ENCODE results near the gene ABCB9.
"Not testable (repeated sequence)": the region's sequence is repeated elsewhere in the genome, so short reads cannot be mapped to it uniquely, and the experiment has no call there.

ABCB9 gene

GRCh38 chr12:122917507-122918121 is 48.6 kb downstream of the ABCB9 start:
- no peak for TF ChIP-seq CTCF (IDR thresholded peaks at IDR 0.05)
- no peak for DNase-seq (ENCODE audit: low spot score)
- peak overlapping the region; percentile 13 for H3K4me3 ChIP-seq
- peak overlapping the region; percentile 44 to 76 for H3K27ac ChIP-seq

DNA sequence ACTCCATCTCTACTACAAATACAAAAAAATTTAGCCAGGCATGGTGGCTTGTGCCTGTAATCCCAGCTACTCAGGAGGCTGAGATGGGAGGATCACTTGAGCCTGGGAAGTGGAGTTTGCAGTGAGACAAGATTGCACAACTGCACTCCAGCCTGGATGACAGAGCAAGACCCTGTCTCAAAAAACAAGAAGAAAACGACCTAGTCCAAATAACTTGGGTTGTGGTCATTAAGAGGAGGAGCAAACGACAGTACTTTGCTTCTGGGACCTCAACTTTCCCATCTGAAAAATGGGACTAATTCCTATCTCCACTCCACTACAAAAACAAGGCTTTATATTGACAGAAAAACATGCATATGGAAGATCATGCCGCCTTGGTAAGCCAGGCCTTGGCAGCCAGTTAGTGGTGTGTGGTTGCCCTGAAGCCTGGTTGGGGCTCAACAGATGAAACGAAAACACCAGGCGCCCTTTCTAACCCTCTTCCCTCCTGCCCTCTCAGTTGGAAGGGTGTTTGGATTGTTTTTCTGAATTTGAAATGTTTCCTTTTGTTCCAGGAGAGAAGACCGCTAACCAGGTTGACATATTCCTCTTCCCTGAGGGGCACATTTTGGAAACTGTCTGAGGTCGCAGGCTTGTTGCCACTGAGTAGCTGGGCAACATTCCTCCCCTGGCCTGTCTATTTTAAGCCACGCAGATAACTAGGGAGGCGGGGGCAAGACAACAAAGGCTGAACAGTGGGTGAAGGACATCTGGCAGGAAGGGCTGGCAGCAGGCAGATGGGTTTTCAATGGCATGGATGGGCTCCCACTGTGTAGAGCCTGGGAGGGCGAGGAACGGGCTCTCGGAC is 56.6 kb downstream of the ABCB9 start:
- DNase-seq (ENCODE audit: low spot score), result no peak
- Histone ChIP-seq H3K4me3 (no peak overlapping the region), H3K27ac (no peak overlapping the region)
- no peak for TF ChIP-seq CTCF (IDR thresholded peaks at IDR 0.05)

DNA sequence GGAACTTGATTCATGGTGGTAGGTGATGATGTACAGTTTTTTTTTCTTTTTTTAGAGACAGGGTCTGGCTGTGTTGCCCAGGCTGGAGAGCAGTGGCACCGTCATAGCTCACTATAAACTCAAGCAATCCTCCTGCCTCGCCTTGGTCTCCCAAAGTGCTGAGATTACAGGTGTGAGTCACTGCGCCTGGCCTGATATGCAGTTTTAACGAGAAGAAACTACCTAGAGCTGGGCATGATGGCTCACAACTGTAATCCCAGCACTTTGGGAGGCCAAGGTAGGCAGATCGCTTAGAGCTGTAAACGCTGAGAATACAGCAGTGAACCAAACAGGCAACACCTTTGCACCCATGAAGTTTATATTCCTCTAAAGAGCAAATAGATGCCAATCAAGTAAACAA is 57.3 kb downstream of the ABCB9 start:
- no peak for DNase-seq (ENCODE audit: low spot score)
- TF ChIP-seq CTCF (IDR thresholded peaks at IDR 0.05), result no peak
- Histone ChIP-seq H3K27ac (no peak overlapping the region), H3K4me3 (no peak overlapping the region)

DNA sequence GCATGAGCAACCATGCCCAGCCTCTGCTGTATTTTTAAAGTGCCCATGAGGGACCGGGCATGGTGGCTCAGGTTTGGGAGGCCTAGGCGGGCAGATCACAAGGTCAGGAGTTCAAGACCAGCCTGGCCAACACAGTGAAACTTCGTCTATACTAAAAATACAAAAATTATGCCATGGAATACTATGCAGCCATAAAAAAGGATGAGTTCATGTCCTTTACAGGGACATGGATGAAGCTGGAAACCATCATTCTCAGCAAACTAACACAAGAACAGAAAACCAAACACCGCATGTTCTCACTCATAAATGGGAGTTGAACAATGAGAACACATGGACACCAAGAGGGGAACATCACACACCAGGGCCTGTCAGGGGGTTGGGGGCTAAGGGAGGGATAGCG is 61.0 kb downstream of the ABCB9 start:
- not testable (repeated sequence) for H3K4me3 ChIP-seq; DNase-seq (ENCODE audit: low spot score); H3K27ac ChIP-seq

DNA sequence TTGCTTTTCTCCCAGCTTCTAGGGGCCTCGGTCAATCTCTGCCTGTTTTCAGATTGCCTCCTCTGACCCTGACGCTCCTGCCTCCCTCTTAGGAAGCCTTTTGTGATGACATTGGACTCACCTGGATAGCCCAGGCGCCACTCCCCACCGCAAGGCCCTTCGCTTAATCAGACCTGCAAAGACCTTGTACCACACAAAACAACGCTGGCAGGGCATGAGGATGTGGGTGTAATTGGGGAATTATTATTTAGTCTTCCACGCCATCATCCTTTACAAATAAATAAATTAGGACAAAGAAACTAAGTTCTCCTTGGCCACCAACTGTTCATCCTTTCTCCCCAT is 62.6 kb downstream of the ABCB9 start:
- no peak overlapping the region for H3K27ac ChIP-seq
- DNase-seq (ENCODE audit: low spot score), result no peak
- H3K4me3 ChIP-seq, result no peak overlapping the region
- no peak for TF ChIP-seq CTCF (IDR thresholded peaks at IDR 0.05)

DNA sequence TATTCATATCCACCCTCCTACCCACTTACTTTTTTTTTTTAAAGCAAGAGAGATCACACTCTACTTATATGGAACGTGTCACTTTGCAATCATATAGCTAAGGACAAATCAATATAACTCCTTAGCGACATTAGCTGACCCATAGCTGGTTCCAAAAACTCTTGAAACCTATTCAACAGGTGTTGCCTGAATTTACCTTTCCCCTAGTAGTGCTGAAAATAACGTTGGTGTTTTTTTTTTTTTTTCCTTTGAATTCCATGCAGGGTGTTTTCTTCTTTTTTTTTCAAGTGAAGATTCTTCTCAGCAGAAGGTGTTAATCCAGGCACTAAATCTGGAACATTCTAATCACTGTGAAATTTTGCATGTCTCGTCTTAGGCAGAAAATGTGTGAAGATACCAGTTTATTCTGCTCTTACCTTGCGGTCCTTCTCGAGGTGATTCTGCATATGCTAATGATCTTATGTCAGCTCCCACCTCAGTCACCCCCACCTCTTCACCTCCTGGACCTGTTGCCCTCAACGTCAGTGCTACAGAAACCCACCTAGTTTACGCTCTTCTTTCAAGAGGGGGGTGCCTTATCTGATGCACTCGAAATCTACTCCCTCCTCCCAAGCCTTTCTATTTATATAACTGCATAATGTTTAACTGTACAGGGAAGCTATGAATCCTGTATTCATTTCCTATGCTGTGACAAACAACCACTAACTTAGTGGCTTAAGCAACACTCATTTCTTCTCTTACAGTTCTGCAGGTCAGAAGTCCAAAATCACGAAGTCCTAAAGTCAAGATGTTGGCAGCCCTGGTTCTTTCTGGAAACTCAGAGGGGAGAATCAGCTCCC is 63.2 kb downstream of the ABCB9 start:
- no peak overlapping the region for H3K27ac ChIP-seq
- no peak for TF ChIP-seq CTCF (IDR thresholded peaks at IDR 0.05)
- DNase-seq (ENCODE audit: low spot score), result no peak
- H3K4me3 ChIP-seq, result no peak overlapping the region

DNA sequence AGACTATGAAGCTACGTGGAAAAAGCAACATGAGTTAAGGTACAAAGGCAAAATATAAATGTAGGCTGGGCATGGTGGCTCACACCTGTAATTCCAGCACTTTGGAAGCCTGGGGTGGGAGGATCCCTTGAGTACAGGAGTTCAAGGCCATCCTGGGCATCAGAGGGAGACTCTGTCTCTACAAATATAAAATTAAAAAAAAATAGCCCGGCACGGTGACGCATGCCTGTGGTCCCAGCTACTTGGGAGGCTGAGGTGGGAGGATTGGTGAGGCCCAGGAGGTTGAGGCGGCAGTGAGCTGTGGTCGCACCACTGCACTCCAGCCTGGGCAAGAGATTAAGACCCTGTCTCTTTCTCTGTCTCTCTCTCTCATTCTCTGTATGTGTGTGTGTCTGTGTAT is 66.4 kb downstream of the ABCB9 start:
- TF ChIP-seq CTCF (IDR thresholded peaks at IDR 0.05), result no peak
- no peak for DNase-seq (ENCODE audit: low spot score)
- no peak overlapping the region for H3K27ac ChIP-seq
- H3K4me3 ChIP-seq, result no peak overlapping the region

Data from coronary artery (tissue), 2 donors.